Measurements from ENCODE around the gene RIPOR3. TPM values are rescaled to one million over a fixed set of nuclear protein-coding genes. Genes with fewer than 3 reads are reported as not detected.

RIPOR3 gene
- polyA plus RNA-seq, 1 donor (not counting 4 experiments of a cell fraction or from before 2014, with no cell fraction given) = 0.10 TPM

GRCh38 chr20:50558483-50558925 lies 132.8 kb downstream of the RIPOR3 start:
- H3K27me3 ChIP-seq (ENCODE audit: control insufficient read depth, extremely low read depth, insufficient read depth, low read length) = no peaks in the 10 kb centered on the region
- TF ChIP-seq EZH2 (IDR thresholded peaks at IDR 0.05; ENCODE audit: low read length) (no peak), CTCF (optimal IDR thresholded peaks at IDR 0.05 in 1 of 3, IDR thresholded peaks at IDR 0.05 in 1 of 3, conservative IDR thresholded peaks at IDR 0.05 in 1 of 3; ENCODE audit: extremely low read depth in 1 of 3, insufficient read depth in 2 of 3, low read length in 3 of 3) (no peak)
- dilution Hi-C loops (cut with MboI; ENCODE audit: extremely low pct_ligation_motif_present, low sequenced_read_pairs) = no loop called here
- no peaks in the 10 kb centered on the region for H4K20me1 ChIP-seq (ENCODE audit: control insufficient read depth, extremely low read depth, insufficient read depth, low read length)
- no peak for DNase-seq (ENCODE audit: low read depth, low spot score)
- no peaks in the 10 kb centered on the region for H3K9me1 ChIP-seq (ENCODE audit: control insufficient read depth, extremely low read depth, insufficient read depth, low read length)
- H3K4me2 ChIP-seq (ENCODE audit: control insufficient read depth, extremely low read depth, insufficient read depth, low read depth, low read length) = peak overlapping the region; percentile 68
- FAIRE-seq = peak; percentile 79
- H3K79me2 ChIP-seq (ENCODE audit: control insufficient read depth, insufficient read depth, low read length) = peaks cover 73% of the 10 kb centered on the region
- H2AFZ ChIP-seq (ENCODE audit: control insufficient read depth, low read length) = no peak overlapping the region
- peaks cover 6 to 23% of the 10 kb centered on the region in 2 experiments for H3K36me3 ChIP-seq (ENCODE audit: control insufficient read depth in 2 of 2, extremely low read depth in 1 of 2, insufficient read depth in 2 of 2, low read length in 2 of 2)
- peak overlapping the region; percentile 39 for H3K9ac ChIP-seq (ENCODE audit: control insufficient read depth, extremely low read depth, insufficient read depth, low read length)
- no peaks in the 10 kb centered on the region for H3K9me3 ChIP-seq (ENCODE audit: control insufficient read depth, low read depth, low read length)
- peaks cover 40% of the 10 kb centered on the region for H3K4me1 ChIP-seq (ENCODE audit: control insufficient read depth, extremely low read depth, insufficient read depth, low read length)
- peak overlapping the region; percentile 57 for H3K27ac ChIP-seq (ENCODE audit: control insufficient read depth, insufficient read depth, low read length)
- H3K4me3 ChIP-seq (ENCODE audit: control insufficient read depth in 2 of 3, extremely low read depth in 1 of 3, insufficient read depth in 2 of 3, low read depth in 1 of 3, low read length in 3 of 3) = no peak overlapping the region

GRCh38 chr20:50557549-50558134 lies 133.7 kb downstream of the RIPOR3 start:
- dilution Hi-C loops (cut with MboI; ENCODE audit: extremely low pct_ligation_motif_present, low sequenced_read_pairs) = no loop called here

More at GRCh38 chr20:50557549-50558134, 133.7 kb downstream of the RIPOR3 start:
- Histone ChIP-seq H3K4me2 (ENCODE audit: control insufficient read depth, extremely low read depth, insufficient read depth, low read depth, low read length) (peak overlapping the region; percentile 68), H2AFZ (ENCODE audit: control insufficient read depth, low read length) (no peak overlapping the region), H3K27ac (ENCODE audit: control insufficient read depth, insufficient read depth, low read length) (no peak overlapping the region), H3K27me3 (ENCODE audit: control insufficient read depth, extremely low read depth, insufficient read depth, low read length) (no peaks in the 10 kb centered on the region), H3K79me2 (ENCODE audit: control insufficient read depth, insufficient read depth, low read length) (peaks cover 75% of the 10 kb centered on the region), H3K9me1 (ENCODE audit: control insufficient read depth, extremely low read depth, insufficient read depth, low read length) (no peaks in the 10 kb centered on the region), H3K4me1 (ENCODE audit: control insufficient read depth, extremely low read depth, insufficient read depth, low read length) (peaks cover 40% of the 10 kb centered on the region), H3K9ac (ENCODE audit: control insufficient read depth, extremely low read depth, insufficient read depth, low read length) (no peak overlapping the region), H3K4me3 (ENCODE audit: control insufficient read depth in 2 of 3, extremely low read depth in 1 of 3, insufficient read depth in 2 of 3, low read depth in 1 of 3, low read length in 3 of 3) (no peak overlapping the region), H4K20me1 (ENCODE audit: control insufficient read depth, extremely low read depth, insufficient read depth, low read length) (no peaks in the 10 kb centered on the region), H3K9me3 (ENCODE audit: control insufficient read depth, low read depth, low read length) (no peaks in the 10 kb centered on the region), H3K36me3 (ENCODE audit: control insufficient read depth in 2 of 2, extremely low read depth in 1 of 2, insufficient read depth in 2 of 2, low read length in 2 of 2) (peaks cover 5 to 20% of the 10 kb centered on the region in 2 experiments)
- TF ChIP-seq EZH2 (IDR thresholded peaks at IDR 0.05; ENCODE audit: low read length) (no peak), CTCF (optimal IDR thresholded peaks at IDR 0.05 in 1 of 3, IDR thresholded peaks at IDR 0.05 in 1 of 3, conservative IDR thresholded peaks at IDR 0.05 in 1 of 3; ENCODE audit: extremely low read depth in 1 of 3, insufficient read depth in 2 of 3, low read length in 3 of 3) (no peak)
- DNase-seq (ENCODE audit: low read depth, low spot score) = no peak
- no peak for FAIRE-seq
